GM12875 (cell line): ENCODE data around the gene LAMC1.

Experiments
- H3K4me3 ChIP-seq: one replicate; pipeline ENCODE4 v1.5.1; 2011; ENCODE audit warnings: low read depth, low read length, control low read depth
- CTCF ChIP-seq: IDR thresholded peaks from 2 replicates; pipeline ENCODE4 v1.5.1; 2011; ENCODE audit warnings: low read depth, mild to moderate bottlenecking, control low read depth, inconsistent platforms, low read length, moderate library complexity, borderline replicate concordance; ENCODE audit not compliant: insufficient read depth

LAMC1 gene

DNA sequence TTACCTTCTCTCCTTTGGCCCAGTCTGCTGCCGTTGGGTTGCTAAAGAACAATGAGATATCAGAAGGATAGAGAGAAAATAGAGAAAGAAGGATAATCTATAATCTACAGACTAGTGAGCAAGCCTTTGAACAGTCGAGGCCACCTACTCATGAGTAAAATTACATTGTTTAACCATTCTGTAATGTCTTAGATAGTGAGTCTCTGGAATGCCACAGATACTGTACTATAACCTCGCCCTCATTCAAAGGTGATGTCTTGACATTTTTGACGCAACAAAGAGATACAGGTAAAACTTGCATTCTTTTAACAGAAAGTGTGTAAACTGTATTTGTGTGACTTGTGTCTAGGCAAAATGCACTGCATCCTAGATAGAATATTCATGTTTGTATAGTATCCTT lies 77.9 kb downstream of the LAMC1 start:
- TF ChIP-seq CTCF = no peak
- H3K4me3 ChIP-seq = no peak overlapping the region

DNA sequence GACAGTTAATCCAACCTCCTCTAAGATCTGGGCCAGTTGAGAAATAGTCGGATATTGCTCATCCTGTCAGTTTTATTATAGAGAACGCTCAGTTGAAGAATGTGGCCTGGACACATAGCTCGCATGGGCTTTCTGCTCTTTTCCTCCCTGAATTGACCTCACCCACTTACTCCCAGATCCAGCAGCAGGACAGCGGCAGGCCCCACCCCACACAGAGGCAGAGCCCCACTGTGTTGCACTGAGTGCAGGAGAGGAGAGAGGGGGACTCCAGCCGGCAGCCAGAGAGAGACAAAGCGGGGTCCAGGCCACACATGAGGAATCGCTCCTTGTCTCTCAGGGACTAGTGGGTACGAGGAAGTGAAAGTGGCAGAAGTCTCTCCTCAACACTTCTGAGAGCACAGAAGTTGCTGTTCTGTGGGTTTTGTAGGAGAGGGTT lies 78.6 kb downstream of the LAMC1 start:
- no peak for TF ChIP-seq CTCF
- no peak overlapping the region for H3K4me3 ChIP-seq

GRCh38 chr1:183103147-183103546 lies 79.9 kb downstream of the LAMC1 start:
- no peak overlapping the region for H3K4me3 ChIP-seq
- no peak for TF ChIP-seq CTCF

GRCh38 chr1:183103577-183103976 lies 80.4 kb downstream of the LAMC1 start:
- no peak overlapping the region for H3K4me3 ChIP-seq
- no peak for TF ChIP-seq CTCF

- H3K4me3 ChIP-seq = no peak overlapping the region
- TF ChIP-seq CTCF = no peak
Measured at GRCh38 chr1:183105449-183105848, 82.2 kb downstream of the LAMC1 start.

- H3K4me3 ChIP-seq = no peak overlapping the region
- TF ChIP-seq CTCF = no peak
Measured at GRCh38 chr1:183106166-183106565, 82.9 kb downstream of the LAMC1 start.

DNA sequence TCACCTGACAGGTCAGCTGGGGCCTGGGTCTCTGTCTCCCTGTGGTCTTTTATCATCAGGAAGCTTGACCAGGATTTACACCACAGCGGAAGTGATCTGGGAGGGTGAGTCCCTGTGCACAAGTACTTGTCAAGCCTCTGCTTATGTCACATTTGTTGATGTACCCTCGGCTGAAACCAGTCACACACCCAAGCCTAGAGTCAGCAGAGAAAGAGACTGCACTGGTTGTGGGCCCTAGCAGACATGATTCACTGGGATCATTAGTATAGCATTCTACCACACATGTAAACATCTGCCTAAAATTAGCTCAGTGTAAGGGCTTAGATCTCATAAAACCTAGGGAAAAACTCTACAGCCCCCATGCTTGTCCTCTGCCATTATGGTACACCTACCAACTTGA lies 83.5 kb downstream of the LAMC1 start:
- no peak overlapping the region for H3K4me3 ChIP-seq
- TF ChIP-seq CTCF = no peak
